Stimulated activated CD8-positive, alpha-beta memory T cell treated with anti-CD3 and anti-CD28 coated beads, Interleukin-7, amount 100 ng/mL, for 24 hours (primary cell): ENCODE data around the gene NODAL.
"Not testable (repeated sequence)": the region's sequence is repeated elsewhere in the genome, so short reads cannot be mapped to it uniquely, and the experiment has no call there.

Experiments
- DNase-seq: peaks from one replicate; pipeline ENCODE4 v3.0.0-alpha.2; 2020; ENCODE audit warnings: low read depth

The NODAL gene

GRCh38 chr10:70441161-70441894 lies at the start of gene NODAL:
TSS of gene NODAL (minus strand) at chr10:70441681. CDS start at chr10:70441667, 14 bp downstream.
- no peak for DNase-seq

DNA sequence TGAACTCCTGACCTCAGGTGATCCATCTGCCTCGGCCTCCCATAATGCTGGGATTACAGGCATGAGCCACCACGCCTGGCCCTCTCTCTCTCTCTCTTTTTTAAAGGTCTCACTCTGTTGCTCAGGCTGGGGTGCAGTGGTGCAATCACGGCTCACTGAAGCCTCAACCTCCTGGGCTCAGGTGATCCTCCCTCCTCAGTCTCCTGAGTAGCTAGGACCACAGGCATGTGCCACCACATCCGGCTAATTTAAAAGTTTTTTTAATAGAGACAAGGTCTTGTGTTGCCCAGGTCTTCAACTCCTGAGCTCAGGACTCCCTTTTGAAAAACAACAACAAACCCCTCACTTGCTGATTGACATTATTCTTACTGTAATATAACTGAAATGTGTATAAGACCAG lies 48.7 kb upstream of the NODAL start:
- DNase-seq, result no peak

DNA sequence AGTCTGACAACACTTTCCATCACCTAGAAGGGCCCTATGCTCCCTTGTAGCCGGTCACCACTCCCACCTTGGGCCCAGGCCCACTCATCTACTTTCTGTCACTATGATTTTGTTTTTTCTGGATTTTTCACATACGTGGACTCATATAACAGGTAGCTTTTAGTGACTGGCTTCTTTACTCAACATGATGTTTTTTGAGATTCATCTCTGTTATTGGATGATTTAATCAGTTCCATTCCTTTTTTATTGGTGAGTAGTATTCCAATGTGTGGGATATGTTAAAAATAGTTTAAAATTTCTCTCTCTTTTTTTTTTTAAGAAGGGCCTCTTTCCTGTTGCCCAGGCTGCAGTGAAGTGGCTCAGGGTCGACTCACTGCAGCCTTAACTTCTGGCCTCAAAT lies 46.3 kb upstream of the NODAL start:
- DNase-seq, result no peak

DNA sequence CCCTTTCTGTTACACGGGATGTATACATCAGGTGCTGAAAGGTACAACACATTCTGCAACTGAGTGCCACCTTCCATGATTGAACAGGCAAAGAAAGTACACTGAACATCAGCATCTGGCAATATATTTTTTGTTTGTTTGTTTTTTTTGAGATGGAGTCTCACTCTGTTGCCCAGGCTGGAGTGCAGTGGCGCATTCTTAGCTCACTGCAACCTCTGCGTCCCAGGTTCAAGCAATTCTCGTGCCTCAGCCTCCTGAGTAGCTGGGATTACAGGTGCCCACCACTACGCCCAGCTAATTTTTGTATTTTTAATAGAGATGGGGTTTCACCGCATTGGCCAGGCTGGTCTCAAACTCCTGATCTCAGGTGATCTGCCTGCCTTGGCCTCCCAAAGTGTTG lies 42.4 kb upstream of the NODAL start:
- not testable (repeated sequence) for DNase-seq

DNA sequence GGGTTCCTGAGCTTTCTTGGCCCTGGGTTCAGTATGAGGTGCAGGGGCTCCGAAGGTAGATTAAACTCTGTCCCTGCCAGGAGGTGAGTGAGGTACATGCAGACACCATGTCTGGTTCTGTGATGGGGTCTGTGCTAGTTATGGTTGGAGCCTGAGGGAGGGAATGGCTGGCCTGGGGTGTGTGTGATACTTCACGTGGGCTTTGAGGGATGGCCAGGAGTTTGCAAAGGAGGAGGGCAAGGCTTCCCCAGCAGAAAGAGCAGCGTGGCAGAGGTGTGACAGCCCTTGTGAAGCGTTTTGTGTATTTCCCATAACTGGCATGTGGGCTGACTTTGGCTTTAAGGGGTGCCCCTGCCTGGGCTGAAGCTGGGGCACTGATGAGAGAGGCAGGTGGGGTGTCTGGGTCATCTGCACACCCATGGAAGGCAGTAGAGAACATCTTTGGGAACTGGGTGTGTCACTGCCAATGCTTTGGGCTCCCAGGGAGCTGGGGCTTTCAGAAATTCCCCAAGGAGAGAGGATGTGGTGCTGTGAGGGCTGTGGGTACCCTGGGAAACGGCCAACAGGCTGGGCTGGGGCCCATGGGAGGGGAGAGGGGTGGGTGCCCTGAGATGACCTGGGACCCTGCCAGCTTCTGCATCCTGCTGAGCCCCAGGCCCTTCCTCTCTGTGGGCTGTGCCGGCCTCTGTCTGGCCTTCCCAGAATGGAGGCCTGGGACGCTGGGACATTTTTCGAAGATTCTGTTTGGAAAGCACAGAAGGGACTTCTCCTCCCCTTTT lies 41.7 kb upstream of the NODAL start:
- no peak for DNase-seq

- DNase-seq, result no peak
These were observed 40.5 kb upstream of the NODAL start for GRCh38 chr10:70481831-70482530.

- no peak for DNase-seq
These were observed 39.6 kb upstream of the NODAL start for GRCh38 chr10:70481105-70481504.

- DNase-seq, result no peak
These were observed 38.9 kb upstream of the NODAL start for GRCh38 chr10:70480239-70480861.

DNA sequence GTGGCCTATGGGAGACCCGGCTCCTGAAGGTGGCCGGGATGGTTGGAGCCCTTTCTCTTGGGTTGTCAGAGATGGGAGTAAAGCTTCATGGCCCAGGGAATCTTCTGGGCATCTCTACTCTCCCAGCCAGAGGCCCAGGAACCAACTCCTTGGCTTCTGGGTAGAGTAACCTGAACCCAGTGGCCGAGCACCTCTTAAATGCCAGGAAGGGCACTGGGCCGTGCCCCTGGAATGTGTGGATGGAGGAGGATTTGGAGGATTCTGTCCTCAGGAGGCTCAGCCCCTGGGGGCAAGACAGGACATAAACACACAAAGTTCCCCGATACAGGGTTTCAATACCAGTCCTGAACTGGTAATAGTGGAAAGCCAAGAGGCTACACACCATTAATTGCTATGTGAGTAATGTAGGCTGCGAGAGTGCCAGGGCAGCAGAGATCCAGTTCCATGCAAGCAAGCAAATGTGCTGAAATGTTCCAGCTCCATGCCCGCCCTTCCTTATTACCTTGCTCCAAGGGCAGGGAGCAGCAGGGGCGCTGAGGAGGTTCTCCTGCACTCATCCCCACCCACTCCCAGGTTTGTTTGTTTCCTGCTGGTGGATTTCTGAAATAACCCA lies 38.3 kb upstream of the NODAL start:
- no peak for DNase-seq

DNA sequence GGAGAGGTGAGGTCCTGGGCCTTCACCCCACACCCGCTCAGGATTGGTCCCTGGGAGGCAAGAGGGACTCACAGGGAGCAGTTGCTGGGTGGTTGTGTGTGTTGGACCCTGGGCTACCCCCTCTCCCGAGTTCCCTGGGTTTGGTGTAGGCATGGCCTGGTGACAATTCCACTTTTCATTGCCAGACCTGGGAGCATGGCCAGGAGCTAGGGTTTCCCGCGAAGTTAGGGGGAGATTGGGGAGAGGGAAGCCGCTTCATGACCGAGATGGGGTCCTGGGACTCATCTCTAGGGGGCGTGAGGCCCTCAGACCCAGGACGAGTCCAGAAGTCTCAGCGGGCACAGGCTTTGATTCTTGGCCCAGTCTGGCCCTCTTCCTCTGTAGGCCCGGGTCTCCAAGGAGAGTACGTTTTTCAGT lies 37.7 kb upstream of the NODAL start:
- no peak for DNase-seq

GRCh38 chr10:70478191-70479164 lies 37.0 kb upstream of the NODAL start, which contains the start of gene PALD1:
TSS of gene PALD1 (plus strand) at chr10:70478767. CDS start at chr10:70525952, 47,185 bp downstream.
- no peak for DNase-seq

- DNase-seq, result peak; percentile 35
These were observed 36.2 kb upstream of the NODAL start for GRCh38 chr10:70477661-70478162.

GRCh38 chr10:70476249-70477035 lies 35.0 kb upstream of the NODAL start:
- DNase-seq, result no peak

DNA sequence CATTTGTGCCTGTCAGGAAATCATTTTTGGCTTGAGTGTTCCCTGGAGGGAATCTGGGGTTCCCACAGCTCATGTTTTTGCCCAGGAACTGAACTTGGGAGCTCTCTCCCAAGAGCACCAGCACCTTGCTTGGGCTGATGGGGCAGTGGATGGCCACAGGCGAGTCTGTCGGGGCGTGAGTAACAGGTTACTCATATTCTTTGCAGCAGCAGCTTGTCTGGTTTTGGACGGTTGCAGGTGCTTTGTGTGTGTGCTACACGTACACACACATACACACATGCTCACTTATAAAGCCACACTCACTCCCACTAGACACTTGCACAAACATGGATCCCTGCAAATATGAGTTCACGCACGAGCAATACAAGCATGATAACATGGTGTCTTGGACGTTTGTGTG lies 34.2 kb upstream of the NODAL start:
- no peak for DNase-seq

DNA sequence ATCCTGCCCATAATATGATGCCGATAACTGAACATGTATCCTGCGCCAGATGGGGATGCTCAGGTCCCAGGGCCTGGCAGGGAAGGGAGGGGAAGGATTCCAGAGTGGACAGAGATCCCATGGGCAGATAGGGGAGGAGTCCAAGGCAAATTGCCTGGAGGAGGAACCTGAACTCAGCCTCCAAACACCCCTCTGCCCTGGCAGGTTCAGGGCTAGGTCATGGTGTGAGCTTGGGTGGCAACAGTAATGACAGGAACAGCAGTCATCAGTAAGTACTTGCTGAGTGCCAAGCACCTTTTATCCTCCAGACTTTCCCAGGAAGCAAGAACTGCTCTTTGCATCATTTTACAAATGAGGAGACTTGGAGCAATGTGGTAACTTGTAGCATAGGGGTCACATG lies 33.3 kb upstream of the NODAL start:
- DNase-seq, result no peak

GRCh38 chr10:70472799-70473454 lies 31.4 kb upstream of the NODAL start:
- DNase-seq, result no peak

DNA sequence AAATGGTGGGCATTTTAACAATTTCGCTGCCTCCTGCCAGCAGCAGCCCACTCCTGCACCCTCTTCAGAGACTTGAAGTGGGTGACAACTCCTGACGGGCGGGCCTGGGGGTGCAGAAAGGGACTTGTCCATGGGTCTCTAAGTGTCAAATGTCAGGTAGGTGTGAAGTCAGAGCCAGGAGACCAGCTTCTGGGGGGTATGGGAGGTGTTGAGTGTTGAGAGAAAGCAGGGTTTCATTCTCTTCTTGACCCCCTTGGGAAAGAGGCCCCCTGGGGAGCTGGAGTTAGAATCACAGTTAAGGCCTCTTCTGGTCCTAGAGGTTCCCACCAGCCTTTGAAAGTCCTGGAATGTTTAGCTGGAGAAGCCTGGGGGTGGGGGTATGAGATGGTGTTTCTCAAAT lies 25.5 kb upstream of the NODAL start:
- no peak for DNase-seq

- no peak for DNase-seq
These were observed 24.4 kb upstream of the NODAL start for GRCh38 chr10:70465832-70466231.

DNA sequence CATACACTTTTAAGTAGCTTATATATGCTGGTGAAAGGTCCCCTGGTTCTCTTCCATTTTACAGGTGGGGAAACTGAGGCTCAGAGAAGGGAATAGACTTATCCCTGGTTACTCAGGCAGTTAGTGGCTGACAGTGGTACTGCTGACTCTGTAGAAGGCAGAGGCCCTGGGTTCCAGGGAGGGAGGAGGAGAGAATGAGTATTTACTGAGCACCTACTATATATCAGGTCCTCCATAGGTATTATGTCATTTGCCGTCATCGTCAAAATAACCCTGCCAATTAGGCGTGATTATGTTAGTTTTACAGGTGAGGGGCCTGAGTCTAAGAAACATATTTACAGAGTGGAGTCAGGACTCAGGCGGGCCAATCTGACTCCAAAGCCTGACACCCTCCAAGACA lies 23.8 kb upstream of the NODAL start:
- DNase-seq, result no peak
